Hematopoietic multipotent progenitor cell treated with erythropoietin and hydrocortisone succinate and interleukin-3 and kit ligand, for 17 days (in vitro differentiated cells): ENCODE measurements around the gene ADAMTS6.
"Not testable (repeated sequence)": the region's sequence is repeated elsewhere in the genome, so short reads cannot be mapped to it uniquely, and the experiment has no call there.

ENCODE experiments used
- DNase-seq: peaks from one replicate; pipeline ENCODE4 v3.0.0-alpha.2; 2015; ENCODE audit warnings: low spot score

The ADAMTS6 gene

DNA sequence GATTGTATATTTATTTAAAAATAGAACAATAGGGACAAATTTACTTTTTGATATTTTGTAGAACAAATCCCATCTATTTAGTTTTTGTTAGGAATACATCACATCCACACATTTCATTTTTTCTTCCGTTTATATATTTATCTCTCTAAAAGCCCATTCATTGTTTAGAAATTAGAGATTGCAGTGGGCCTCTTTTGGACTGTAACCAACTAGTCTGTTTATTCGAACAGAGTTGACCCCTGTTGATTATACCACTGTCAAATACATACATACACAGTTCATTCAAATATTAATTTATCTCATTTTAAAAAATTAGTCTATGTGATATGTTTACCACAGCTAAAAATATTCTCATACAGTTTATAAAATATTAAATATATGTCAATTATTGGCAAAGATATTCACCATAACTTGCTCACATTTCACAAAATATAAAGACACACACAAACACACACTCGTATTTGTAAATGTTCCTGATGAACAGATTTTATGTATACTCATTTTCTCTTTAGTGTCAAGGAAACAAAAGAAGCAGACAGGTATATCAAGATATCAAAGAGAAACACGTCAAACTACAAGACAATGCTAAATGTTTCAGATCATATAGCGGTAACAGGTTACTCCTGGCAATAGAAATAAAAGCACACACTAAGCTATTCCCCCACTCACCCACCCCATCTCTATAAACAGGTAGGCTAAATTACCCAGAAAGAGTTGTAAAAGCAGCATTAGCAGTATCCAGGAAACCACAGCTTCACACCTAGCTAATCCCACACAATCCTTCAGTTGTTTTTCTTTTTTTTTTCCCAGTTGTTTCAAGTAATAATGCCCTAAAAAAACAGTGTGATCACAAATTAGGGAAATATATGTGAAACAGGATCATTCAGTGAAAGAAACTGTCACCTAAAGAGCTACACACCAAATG lies 283.9 kb downstream of the ADAMTS6 start:
- DNase-seq = no peak

GRCh38 chr5:65194871-65195270 lies 286.8 kb downstream of the ADAMTS6 start:
- no peak for DNase-seq

DNA sequence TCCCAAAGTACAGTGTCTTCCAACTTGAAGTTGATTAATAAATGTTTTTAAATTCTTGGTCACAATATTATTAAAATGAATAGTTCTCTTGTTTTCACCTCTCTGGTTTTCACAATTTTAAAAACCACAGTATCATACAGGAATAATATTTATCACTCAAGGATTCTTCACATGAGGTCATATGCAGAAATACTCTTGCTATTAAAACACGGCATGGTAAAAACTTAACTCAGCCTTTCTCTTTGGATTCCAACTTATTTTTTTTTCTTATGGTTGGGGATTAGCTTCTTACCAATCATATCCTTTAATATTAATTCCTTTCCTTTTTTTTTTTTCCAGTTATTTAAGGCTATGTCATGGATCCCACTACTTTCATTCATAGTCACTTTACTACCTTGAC lies 289.4 kb downstream of the ADAMTS6 start:
- DNase-seq = no peak

DNA sequence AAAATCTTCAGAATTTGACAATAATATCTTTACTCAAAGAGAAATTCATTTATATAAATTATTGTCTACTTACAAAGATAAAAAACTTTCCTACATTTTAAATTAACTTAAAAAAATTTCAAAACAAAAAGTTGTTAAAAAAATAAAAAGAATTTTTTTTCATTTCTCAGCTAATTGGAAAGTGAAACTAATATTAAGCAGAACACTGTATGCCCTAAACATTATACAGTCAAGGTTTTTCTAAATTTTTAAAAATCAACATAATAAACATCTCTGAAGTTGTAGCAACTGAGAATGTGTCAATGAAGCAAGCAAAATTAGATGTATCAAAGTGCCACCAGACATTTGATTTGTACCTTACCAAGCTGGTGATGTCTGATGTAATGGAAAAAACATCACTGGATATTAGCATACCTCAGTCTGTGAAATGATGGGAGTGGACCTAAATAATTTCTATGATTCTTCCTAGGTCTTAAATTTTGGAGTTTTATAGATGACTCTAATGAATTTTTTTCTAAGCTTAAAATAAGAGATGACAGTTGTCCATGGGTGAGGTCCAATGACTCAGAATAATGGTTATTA lies 290.1 kb downstream of the ADAMTS6 start:
- no peak for DNase-seq

DNA sequence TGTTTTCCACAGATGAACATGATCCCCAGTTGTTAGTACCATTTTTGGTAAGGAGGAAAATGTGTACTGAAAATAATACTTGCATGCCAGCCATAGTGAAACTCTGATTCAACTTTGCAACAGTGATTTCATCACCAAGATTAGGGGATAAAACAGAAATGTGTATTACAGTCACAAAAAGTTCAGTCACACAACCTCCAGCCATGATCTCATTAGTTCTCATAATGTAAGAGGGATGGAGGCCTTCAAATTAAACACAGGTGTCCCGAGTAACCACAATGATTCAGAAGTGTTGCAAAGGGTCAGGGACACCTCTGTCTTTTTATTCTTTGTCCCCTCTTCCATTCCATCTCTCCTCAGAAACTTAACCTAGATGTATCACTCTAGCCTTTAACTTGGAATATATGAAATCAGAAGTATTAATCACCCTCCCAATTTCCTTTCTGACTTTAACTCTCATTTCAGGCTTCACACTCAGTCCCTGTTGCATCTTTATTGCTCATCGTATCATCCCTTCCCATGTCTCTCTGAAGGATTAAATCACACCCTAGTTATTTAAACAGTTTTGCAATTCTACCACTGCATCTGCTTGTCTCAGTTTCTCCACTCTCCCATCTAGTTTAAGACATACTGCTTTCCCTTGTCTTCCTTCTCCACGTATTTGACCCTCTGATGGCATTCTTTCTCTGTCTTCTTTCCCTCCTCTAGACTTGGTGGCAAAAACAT lies 291.2 kb downstream of the ADAMTS6 start:
- DNase-seq = no peak

DNA sequence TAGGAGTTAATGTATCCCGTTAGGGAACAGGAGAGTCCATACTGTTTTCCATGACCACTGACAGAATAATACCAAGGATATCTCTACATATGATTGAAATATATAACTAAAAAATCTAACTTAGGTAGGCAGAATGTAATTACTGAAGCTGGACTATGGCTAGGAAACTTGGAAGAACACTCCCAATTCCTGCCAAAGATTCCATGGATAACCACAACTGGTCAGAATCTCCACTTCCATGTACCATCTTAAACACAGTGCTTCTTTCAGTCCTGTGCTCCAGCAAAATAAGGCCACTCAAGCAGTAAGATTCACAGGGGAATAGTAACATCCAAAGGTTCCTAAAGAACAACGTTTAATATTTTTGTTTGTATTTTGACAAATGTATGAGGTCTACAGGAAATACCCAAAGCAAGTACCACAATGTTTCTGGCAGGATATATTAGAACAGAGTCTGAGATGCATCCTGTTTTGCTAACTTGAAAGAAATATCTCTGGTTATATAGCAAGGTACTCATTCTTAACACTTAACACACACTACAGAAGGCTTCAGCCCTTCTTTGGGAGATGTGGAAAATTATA lies 295.0 kb downstream of the ADAMTS6 start:
- no peak for DNase-seq

GRCh38 chr5:65185468-65185867 lies 296.3 kb downstream of the ADAMTS6 start:
- DNase-seq = no peak

DNA sequence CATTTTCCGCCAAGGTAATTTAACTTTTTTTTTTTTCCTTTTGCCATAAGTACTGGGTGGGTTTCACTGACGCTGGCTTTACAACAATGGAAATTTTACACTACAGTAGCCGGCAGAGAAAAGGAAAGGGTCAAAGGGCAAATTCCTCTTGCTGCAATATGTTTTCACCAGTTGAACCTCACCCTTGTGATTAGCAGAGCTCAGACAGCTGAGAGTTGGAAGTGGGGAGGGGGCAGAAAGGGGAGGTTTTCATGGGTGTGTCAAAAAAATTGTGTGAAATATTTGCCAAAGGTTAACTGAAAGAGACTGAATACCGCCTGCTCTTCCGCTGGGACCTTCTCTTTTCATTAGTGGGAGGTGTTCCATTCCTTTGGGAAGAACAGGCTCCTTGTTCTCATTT lies 296.9 kb downstream of the ADAMTS6 start:
- DNase-seq = no peak

- DNase-seq = not testable (repeated sequence)
Measured at GRCh38 chr5:65174231-65174630, 307.5 kb downstream of the ADAMTS6 start.

DNA sequence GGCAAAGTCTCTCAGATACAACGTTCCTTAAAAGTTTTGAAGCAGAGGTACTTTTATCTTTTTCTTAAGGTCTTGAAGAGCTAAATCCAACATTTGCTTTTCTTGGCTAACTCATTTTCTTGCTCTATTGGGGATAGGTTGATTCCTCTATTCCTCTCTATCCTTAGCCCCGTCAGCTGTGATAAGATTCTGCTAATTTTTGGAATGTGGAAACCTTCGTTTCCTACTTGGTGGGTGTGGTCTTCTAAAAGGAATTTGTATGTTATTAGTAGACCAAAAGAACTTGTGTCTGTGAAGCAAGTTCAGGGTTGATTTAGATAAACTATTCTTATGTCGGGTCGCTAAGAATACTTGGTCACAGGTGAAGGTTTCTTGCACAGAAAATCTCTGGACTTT lies 308.6 kb downstream of the ADAMTS6 start:
- no peak for DNase-seq

DNA sequence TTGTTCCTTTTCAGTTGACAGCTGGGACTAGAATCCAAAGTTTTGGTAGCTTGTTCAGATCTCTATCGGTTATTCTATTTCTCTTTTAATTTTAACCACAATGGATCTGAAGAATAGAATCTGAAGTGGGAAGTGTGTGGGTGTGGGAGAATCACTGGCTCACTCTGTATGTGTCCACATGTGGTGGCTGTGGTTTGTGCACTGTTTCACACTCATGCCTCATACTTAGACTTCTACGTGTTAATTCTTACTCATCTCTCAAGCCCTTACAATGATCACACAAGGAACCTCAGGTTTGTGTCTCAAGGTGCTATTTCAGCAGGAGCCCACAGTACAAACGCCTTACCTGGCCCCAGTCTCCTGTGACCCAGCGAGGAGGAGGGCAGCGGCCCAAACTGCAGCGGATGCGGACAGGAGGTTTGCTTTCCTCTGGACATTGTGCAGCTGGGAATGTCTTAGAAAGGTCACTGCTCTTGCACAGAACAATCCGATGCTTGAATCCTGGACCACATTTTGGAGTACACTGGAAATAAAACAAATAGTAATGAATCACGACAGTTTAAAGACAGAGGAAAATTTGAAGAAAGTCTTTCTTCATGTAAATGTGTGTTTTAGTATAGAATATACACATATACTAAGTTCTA lies 309.1 kb downstream of the ADAMTS6 start:
- DNase-seq = no peak

DNA sequence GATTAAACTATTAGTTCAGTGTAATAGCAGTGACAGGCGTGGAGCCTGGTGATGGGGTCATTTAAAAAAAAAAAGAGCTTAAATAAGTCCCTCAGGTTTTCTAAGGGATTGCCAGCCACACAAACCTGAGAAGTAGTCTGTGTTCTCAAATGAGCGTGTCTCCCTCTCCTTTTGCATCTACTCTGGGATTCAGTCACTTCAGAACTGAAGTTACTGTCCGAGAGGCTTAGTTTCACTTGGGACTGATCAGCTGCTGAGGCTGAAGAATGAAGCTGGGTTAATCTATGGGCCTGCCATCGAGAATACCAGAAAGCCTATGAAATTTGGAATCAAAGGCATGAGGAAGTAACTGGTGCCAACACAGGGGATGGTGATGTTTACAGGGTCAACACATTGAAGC lies 310.1 kb downstream of the ADAMTS6 start:
- DNase-seq = no peak

DNA sequence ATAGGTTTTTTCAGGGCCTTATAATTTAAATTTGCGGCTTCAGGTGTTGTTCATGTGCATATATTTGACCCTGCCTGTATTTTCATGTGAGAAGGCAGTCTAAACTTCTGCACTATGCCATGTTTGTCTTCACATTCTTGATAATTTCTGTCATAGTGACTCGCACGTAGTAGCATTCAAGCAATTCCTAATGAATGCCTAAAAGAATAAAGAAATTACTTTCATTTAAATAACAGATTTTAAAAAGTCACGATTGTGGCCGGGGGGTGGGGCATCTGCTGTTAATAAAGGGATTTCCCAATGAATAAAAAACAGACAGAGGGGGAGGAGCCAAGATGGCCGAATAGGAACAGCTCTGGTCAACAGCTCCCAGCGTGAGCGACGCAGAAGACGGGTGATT lies 318.0 kb downstream of the ADAMTS6 start:
- DNase-seq = no peak

GRCh38 chr5:65161655-65162054 lies 320.1 kb downstream of the ADAMTS6 start:
- DNase-seq = no peak

DNA sequence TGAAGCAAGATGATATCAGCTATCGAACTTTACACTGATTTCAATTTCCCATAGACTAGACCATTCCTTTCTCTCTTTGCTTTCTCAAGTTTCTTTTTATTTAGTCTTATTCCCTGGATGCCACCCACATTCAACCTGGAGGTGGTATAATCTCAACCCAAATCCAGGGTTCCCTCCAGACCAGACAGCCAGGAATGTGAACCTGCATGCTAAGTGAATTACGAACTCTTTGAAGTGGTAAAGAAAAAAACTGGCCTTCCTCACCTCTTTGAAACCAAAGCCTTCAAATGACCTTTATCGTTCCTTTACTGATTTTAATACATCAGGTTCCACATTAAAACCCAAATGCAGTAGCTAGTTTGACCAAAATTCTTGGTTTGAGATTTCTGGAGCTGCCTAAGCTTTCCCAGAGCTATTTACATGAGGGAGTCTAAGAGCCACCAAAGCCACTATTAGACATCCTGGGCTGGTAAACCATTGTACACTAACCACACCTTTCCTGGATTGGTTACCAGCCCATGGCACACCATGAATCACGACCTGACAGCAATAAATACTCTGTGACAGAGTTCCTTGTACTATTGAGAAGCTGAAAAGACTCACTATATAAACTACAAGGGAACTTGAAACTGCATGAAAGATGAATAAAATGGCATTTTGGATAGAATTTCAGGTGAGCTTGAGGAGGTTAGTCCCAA lies 323.7 kb downstream of the ADAMTS6 start:
- DNase-seq = no peak

DNA sequence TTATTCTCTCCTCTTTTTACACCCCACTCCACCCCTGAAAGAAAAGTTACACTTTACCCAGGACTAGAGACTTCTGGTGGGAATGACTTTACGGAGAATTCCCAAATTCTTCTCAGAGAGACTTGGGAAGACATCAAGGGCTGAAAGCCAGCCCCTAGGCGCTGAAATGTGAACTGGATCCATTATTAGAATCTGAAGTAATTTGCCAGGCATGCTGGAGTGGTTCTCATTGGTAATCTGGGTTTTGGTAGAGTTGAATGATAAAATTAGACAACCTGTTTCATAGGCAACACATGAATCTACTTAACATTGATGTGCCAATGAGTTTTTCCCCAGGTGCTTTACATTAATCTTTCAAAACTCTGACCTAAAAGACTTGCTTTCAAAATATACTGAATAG lies 324.8 kb downstream of the ADAMTS6 start:
- DNase-seq = no peak

DNA sequence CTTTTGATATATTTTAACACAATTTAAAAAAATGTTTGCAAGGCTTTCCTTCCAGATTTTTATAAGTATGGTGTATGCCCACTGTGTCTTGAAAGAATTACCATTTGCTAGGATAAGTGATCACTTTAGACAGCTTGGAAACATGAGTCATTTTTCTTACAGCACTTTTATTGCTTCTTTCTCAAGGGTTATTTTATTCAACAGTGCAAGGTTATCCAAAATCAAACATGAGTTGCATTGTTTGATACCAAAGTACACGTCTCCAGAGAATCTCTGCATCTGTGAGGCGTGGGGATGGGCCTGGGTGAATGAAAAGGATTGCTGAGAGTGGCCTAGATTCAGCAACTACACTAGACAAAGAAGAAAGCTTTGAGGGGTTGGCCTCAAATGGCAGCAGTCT lies 329.6 kb downstream of the ADAMTS6 start:
- DNase-seq = no peak

GRCh38 chr5:65151614-65152013 lies 330.1 kb downstream of the ADAMTS6 start:
- no peak for DNase-seq

DNA sequence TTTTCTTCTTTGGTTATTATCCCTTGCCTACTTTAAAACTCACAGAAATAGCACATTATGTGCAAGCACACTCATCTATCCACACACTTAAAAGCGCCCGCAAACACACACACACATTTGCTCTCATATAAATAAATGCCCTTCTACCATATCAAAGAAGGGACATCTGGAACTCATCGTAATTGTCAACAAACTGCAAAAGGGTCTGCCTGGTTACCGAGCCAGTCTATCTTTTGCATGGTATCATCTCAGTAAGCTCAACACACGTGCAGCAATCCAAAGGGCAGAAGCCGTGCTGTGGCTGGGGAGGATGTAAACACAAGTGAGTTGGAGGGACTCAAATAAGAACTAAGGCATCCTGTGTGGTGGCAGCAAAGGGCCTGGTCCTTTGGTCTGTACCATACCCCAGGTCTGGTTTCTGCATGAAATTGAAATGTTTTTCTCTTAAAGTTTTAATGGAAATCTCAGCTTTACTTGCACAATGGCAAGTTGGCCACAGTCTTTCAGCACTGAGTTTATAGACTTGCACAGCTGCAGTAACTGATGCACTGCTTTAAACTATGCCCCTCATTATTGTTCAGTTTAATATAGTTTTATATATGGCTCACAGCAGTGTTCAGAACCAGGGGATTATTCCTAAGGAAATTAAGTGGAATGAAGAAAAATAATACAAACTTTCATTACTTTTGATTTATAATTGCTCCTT lies 331.0 kb downstream of the ADAMTS6 start:
- DNase-seq = no peak

- no peak for DNase-seq
Measured at GRCh38 chr5:65149827-65150226, 331.9 kb downstream of the ADAMTS6 start.
